ENCODE results near the gene SHB. TPM values are rescaled to one million over a fixed set of nuclear protein-coding genes. Genes with fewer than 3 reads are reported as not detected.

Gene SHB
- total RNA-seq, 1 donor from 2014 or later = 25.3 TPM

GRCh38 chr9:38011991-38012390 lies 57.0 kb downstream of the SHB start:
- no peak for ATAC-seq
- intact Hi-C loops (cut with DNase I) = no loop called here
- no peaks in the 10 kb centered on the region for H3K9me3 ChIP-seq
- peaks cover 41% of the 10 kb centered on the region for H3K4me1 ChIP-seq
- no peak overlapping the region for H3K27ac ChIP-seq
- DNase-seq = no peak
- no peak for TF ChIP-seq CTCF (IDR thresholded peaks at IDR 0.05)
- no peaks in the 10 kb centered on the region for H3K27me3 ChIP-seq (ENCODE audit: low read depth)
- H3K4me3 ChIP-seq = no peak overlapping the region
- peaks cover 11% of the 10 kb centered on the region for H3K36me3 ChIP-seq

GRCh38 chr9:38010918-38011704 lies 57.9 kb downstream of the SHB start:
- TF ChIP-seq CTCF (IDR thresholded peaks at IDR 0.05) = no peak
- ATAC-seq = no peak

GRCh38 chr9:38009990-38010389 lies 59.0 kb downstream of the SHB start:
- Histone ChIP-seq H3K4me1 (peaks cover 47% of the 10 kb centered on the region), H3K27me3 (ENCODE audit: low read depth) (no peaks in the 10 kb centered on the region), H3K9me3 (no peaks in the 10 kb centered on the region), H3K36me3 (peaks cover 9% of the 10 kb centered on the region), H3K27ac (no peak overlapping the region), H3K4me3 (no peak overlapping the region)
- intact Hi-C loops (cut with DNase I) = no loop called here
- ATAC-seq (no peak), DNase-seq (no peak)
- no peak for TF ChIP-seq CTCF (IDR thresholded peaks at IDR 0.05)

More at GRCh38 chr9:38010918-38011704, 57.9 kb downstream of the SHB start:
- H3K27ac ChIP-seq = no peak overlapping the region
- H3K4me1 ChIP-seq = peaks cover 41% of the 10 kb centered on the region
- H3K36me3 ChIP-seq = peaks cover 11% of the 10 kb centered on the region
- no peak overlapping the region for H3K4me3 ChIP-seq
- no peaks in the 10 kb centered on the region for H3K27me3 ChIP-seq (ENCODE audit: low read depth)
- DNase-seq = no peak
- no peaks in the 10 kb centered on the region for H3K9me3 ChIP-seq
- intact Hi-C loops (cut with DNase I) = no loop called here

- intact Hi-C loops (cut with DNase I) = no loop called here
- peaks cover 55% of the 10 kb centered on the region for H3K4me1 ChIP-seq
- no peak for ATAC-seq
- no peak for DNase-seq
- H3K27ac ChIP-seq = peak overlapping the region; percentile 51
- peaks cover 3% of the 10 kb centered on the region for H3K36me3 ChIP-seq
- no peaks in the 10 kb centered on the region for H3K9me3 ChIP-seq
- no peaks in the 10 kb centered on the region for H3K27me3 ChIP-seq (ENCODE audit: low read depth)
- H3K4me3 ChIP-seq = no peak overlapping the region
- no peak for TF ChIP-seq CTCF (IDR thresholded peaks at IDR 0.05)
Measured at GRCh38 chr9:38009035-38009501, 60.0 kb downstream of the SHB start.

- DNase-seq (peak; percentile 94), ATAC-seq (peak; percentile 88 to 90)
- no peaks in the 10 kb centered on the region for H3K27me3 ChIP-seq (ENCODE audit: low read depth)
- intact Hi-C loops (cut with DNase I) = no loop called here
- H3K4me3 ChIP-seq = no peak overlapping the region
- no peak for TF ChIP-seq CTCF (IDR thresholded peaks at IDR 0.05)
- peak overlapping the region; percentile 51 for H3K27ac ChIP-seq
- peaks cover 3% of the 10 kb centered on the region for H3K36me3 ChIP-seq
- H3K4me1 ChIP-seq = peaks cover 58% of the 10 kb centered on the region
- H3K9me3 ChIP-seq = no peaks in the 10 kb centered on the region
Measured at GRCh38 chr9:38008168-38009034, 60.6 kb downstream of the SHB start.

All from lower lobe of right lung (tissue), 2 donors.